Measurements from ENCODE around the gene TMPRSS13. TPM values are rescaled to one million over a fixed set of nuclear protein-coding genes. Genes with fewer than 3 reads are reported as not detected.

Gene TMPRSS13
- total RNA-seq, 1 experiment from 2014 or later = 21.7 TPM

DNA sequence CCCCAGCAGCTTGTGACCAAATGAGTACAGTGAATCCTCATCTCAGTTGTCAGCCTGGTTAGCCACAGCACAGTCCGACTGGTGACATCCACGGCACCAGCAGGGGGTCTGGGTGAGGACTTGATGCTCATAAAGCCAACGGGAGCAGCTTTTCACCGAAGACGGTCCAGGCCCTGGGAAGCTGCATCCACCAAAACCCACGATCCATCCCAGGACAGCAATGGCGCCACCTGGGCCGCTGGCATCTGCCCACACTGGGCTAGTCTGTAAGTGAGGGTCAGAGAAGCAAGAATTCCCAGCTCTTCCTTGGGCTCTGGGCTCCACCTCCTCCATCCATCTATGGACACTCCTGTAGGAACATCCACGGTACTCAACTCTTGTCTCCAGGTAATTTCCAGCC lies 27.6 kb downstream of the TMPRSS13 start:
- H3K9me2 ChIP-seq (ENCODE audit: insufficient read depth) = no peaks in the 10 kb centered on the region
- H4K20me1 ChIP-seq (ENCODE audit: insufficient read depth) = no peaks in the 10 kb centered on the region
- ChIA-PET CTCF (no interaction called here), POLR2A (ENCODE audit: unreplicated experiment) (no interaction called here)
- H3K9me3 ChIP-seq (ENCODE audit: insufficient read depth, low read depth) = no peaks in the 10 kb centered on the region
- H3K27me3 ChIP-seq (ENCODE audit: insufficient read depth, low read depth) = no peaks in the 10 kb centered on the region
- H3K4me1 ChIP-seq (replicated peaks; ENCODE audit: insufficient read depth) = no peaks in the 10 kb centered on the region
- no peak overlapping the region for H2AFZ ChIP-seq
- TF ChIP-seq EZH2 (IDR thresholded peaks at IDR 0.05; ENCODE audit: low read depth) = no peak
- TF ChIP-seq, protein P1, sequence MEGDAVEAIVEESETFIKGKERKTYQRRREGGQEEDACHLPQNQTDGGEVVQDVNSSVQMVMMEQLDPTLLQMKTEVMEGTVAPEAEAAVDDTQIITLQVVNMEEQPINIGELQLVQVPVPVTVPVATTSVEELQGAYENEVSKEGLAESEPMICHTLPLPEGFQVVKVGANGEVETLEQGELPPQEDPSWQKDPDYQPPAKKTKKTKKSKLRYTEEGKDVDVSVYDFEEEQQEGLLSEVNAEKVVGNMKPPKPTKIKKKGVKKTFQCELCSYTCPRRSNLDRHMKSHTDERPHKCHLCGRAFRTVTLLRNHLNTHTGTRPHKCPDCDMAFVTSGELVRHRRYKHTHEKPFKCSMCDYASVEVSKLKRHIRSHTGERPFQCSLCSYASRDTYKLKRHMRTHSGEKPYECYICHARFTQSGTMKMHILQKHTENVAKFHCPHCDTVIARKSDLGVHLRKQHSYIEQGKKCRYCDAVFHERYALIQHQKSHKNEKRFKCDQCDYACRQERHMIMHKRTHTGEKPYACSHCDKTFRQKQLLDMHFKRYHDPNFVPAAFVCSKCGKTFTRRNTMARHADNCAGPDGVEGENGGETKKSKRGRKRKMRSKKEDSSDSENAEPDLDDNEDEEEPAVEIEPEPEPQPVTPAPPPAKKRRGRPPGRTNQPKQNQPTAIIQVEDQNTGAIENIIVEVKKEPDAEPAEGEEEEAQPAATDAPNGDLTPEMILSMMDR (conservative IDR thresholded peaks at IDR 0.05) = no peak
- no peak overlapping the region for H3K27ac ChIP-seq
- no peaks in the 10 kb centered on the region for H3K36me3 ChIP-seq (ENCODE audit: low read depth)
- H3F3A ChIP-seq (ENCODE audit: insufficient read depth, low read depth) = peaks cover 2% of the 10 kb centered on the region; the same call in 1 of the 2 replicates
- intact Hi-C loops (cut with micrococcal nuclease; ENCODE audit: unreplicated experiment) = no loop called here
- BruUV-seq (replicated peaks) = no TSS peak
- no peak overlapping the region for H3K4me2 ChIP-seq
- no peak for DNase-seq
- no peak overlapping the region for H3K4me3 ChIP-seq
- H3K79me2 ChIP-seq (ENCODE audit: low read depth) = no peaks in the 10 kb centered on the region

DNA sequence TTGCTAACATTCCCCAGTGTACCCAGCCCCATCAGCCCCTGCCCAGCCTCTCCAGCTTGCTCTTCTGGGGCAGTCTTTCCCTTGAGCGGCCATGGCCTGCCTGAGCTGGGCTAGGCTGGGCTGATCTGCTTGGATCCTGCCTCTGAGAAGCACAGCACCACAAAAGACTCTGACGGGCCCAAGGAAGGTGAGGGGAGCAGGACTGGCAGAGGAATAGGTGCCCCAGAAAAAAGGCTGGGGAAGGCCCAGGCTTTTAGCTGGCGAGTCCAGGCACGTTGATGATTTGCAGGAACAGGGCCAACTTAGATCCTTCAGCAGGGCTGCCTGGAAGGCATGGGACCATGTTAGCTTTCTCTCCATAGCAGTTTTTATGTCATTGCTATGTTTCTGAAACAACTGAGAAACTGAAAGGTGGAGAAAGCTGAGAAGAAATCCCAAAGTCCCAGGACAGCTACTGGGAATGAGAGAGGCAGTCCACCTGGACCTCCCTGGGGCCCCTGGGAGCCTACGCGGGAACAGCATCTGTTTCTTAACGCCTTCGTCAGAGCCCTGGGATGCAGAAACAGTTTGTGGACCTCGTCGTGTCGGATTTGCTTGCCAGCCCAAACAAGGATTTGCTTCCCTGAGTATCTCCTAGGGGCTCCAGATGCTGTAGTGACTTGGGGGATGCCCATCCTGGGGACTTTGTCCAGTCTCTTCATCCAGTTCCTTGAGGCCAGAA lies 28.3 kb downstream of the TMPRSS13 start:
- Histone ChIP-seq H3K36me3 (ENCODE audit: low read depth) (no peaks in the 10 kb centered on the region), H3K27ac (no peak overlapping the region), H3K4me2 (no peak overlapping the region), H3F3A (ENCODE audit: insufficient read depth, low read depth) (no peaks in the 10 kb centered on the region), H2AFZ (no peak overlapping the region), H3K4me1 (replicated peaks; ENCODE audit: insufficient read depth) (no peaks in the 10 kb centered on the region), H3K9me2 (ENCODE audit: insufficient read depth) (no peaks in the 10 kb centered on the region), H3K9me3 (ENCODE audit: insufficient read depth, low read depth) (no peaks in the 10 kb centered on the region), H4K20me1 (ENCODE audit: insufficient read depth) (no peaks in the 10 kb centered on the region), H3K27me3 (ENCODE audit: insufficient read depth, low read depth) (no peaks in the 10 kb centered on the region), H3K79me2 (ENCODE audit: low read depth) (no peaks in the 10 kb centered on the region), H3K4me3 (no peak overlapping the region)
- no TSS peak for BruUV-seq (replicated peaks)
- ChIA-PET CTCF (no interaction called here), POLR2A (ENCODE audit: unreplicated experiment) (no interaction called here)
- DNase-seq = no peak
- intact Hi-C loops (cut with micrococcal nuclease; ENCODE audit: unreplicated experiment) = no loop called here
- TF ChIP-seq EZH2 (IDR thresholded peaks at IDR 0.05; ENCODE audit: low read depth) = no peak
- TF ChIP-seq, protein P1 (conservative IDR thresholded peaks at IDR 0.05) = no peak

DNA sequence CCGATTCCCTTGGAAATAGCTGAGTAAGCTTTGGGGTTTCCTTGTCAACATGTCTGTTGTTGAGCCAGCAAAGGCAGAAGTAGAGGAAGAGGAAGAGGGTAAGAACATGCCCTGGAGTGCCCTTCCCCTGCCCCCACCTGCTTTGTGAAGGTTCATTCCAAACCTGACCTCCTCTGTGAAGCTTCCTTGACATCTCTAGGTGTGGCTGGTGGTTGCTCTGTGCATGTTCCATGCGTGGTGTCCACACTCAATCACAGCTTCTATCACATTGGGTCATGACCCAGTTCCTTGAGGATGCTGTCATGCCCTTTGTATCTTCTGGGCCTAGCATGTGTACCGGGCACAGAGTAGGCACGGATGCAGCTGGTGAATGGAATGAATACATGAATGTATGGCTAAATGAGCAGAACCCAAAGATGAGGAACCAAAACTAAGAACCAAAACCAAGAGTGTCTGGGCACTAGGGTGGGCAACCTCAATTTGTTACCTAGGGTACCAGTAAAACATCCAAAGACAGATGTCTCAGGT lies 29.0 kb downstream of the TMPRSS13 start:
- TF ChIP-seq EZH2 (IDR thresholded peaks at IDR 0.05; ENCODE audit: low read depth) = no peak
- TF ChIP-seq, protein P1 (conservative IDR thresholded peaks at IDR 0.05) = no peak
- no peak overlapping the region for H3K4me2 ChIP-seq
- no peaks in the 10 kb centered on the region for H3K4me1 ChIP-seq (replicated peaks; ENCODE audit: insufficient read depth)
- intact Hi-C loops (cut with micrococcal nuclease; ENCODE audit: unreplicated experiment) = no loop called here
- no peaks in the 10 kb centered on the region for H3K9me2 ChIP-seq (ENCODE audit: insufficient read depth)
- DNase-seq = no peak
- no peaks in the 10 kb centered on the region for H3K36me3 ChIP-seq (ENCODE audit: low read depth)
- H3K79me2 ChIP-seq (ENCODE audit: low read depth) = no peaks in the 10 kb centered on the region
- no peaks in the 10 kb centered on the region for H3K9me3 ChIP-seq (ENCODE audit: insufficient read depth, low read depth)
- ChIA-PET POLR2A (ENCODE audit: unreplicated experiment) (interaction anchor here (0.6 kb wide), 1 partner anchor 282 kb away, joined by 4 read pairs; no protein-coding TSS in a partner anchor), CTCF (no interaction called here)
- no peaks in the 10 kb centered on the region for H3F3A ChIP-seq (ENCODE audit: insufficient read depth, low read depth)
- no TSS peak for BruUV-seq (replicated peaks)
- H4K20me1 ChIP-seq (ENCODE audit: insufficient read depth) = no peaks in the 10 kb centered on the region
- H2AFZ ChIP-seq = no peak overlapping the region
- H3K4me3 ChIP-seq = no peak overlapping the region
- H3K27me3 ChIP-seq (ENCODE audit: insufficient read depth, low read depth) = no peaks in the 10 kb centered on the region
- H3K27ac ChIP-seq = no peak overlapping the region
